ENCODE results near the gene MGLL.

MGLL gene

DNA sequence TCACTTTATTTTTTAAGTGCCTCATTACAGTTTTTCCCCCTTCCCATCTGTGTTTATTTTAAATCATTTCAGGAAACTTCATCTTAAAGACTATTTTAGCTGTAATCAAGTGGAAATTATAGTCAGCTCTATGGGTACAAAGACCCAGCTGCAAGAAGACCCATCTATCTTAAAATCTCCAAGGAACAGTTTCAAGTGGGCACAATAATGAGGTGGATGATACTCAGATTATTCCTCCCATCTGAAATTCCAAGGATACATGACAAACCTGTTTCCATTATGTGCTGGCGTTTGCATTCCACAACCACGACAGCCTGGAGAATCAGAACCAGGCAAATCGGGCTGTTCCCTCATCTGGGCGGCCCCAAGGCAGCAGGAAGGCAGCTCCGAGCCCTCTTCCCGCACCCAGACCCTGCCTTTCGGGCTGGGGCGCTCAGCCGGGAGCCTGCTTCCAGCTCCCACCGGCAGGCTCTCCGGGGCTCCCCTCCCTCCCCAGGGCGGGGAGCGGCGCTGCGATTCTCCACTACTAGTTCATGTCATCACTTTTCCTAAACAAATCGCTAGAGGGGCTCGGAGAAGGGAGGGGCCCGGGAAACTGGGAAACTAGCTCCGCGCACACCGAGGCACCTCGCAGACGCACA lies at the start of gene MGLL:
MGLL (minus strand) TSS at position 475 of the 641 bp plus-strand sequence; CDS start at position 278, 197 bp downstream.
- TF ChIP-seq GATA2 (IDR thresholded peaks at IDR 0.05; ENCODE audit: low read depth, low read length), result no peak
- TF ChIP-seq GATA3 (IDR thresholded peaks at IDR 0.05; ENCODE audit: low read depth, low read length), result no peak

DNA sequence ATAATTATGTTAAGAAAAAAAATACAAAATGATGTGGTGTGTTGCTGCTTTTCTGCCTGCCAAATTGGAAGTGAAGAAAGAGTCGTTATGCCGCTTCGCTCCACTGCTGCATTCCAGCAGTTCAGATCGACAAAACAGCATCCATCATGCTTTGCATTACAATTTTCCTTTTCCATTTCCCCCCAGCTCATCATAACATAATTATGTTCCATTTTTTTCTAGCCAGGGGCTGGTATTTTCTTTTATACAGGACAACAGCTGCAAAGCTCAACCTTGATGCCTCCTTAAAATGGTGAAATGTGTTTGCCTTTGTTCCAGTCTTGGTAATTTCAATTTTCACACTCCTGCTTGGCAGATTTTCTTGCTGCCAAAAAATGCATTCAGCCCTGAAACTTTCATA lies 47.8 kb upstream of the MGLL start:
- no peak for TF ChIP-seq GATA2 (IDR thresholded peaks at IDR 0.05; ENCODE audit: low read depth, low read length)
- TF ChIP-seq GATA3 (IDR thresholded peaks at IDR 0.05; ENCODE audit: low read depth, low read length), result no peak

DNA sequence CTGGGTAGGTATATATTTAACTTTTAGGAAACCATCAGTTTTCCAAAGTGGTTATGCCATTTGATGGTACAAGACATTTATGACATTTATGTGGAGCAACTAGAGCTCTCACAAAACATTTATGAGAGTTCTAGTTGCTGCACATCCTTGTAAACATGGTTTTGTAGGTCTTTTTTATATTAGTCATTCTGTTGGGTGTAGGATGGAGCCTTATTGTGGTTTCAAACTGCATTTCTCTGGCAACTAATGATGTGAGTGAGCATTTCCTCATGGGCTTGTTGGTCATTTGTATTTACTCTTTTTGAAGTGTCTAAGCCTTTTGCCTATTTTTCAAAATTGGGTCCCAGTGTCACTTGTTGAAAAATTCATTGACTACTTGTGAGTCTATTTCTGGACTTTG lies 45.7 kb upstream of the MGLL start:
- TF ChIP-seq GATA2 (IDR thresholded peaks at IDR 0.05; ENCODE audit: low read depth, low read length) (no peak), GATA3 (IDR thresholded peaks at IDR 0.05; ENCODE audit: low read depth, low read length) (no peak)

DNA sequence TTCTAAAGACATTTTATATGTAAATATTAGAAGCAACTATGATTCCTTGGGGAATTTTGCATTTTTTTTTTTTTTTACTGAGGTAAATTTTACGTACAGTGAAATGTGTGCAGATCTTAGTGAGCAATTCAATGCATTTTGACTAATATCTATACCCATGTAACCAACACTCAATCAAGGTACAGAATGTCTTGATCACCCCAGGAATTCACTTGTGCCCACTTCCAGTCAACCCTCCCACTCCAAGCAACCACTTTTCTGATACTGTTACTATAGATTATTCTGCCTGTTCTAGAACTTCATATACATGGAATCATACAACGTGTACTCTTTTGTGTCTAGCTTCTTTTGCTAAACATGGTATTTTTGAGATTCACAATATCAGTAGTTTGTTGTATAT lies 45.1 kb upstream of the MGLL start:
- TF ChIP-seq GATA3 (IDR thresholded peaks at IDR 0.05; ENCODE audit: low read depth, low read length) (no peak), GATA2 (IDR thresholded peaks at IDR 0.05; ENCODE audit: low read depth, low read length) (no peak)

DNA sequence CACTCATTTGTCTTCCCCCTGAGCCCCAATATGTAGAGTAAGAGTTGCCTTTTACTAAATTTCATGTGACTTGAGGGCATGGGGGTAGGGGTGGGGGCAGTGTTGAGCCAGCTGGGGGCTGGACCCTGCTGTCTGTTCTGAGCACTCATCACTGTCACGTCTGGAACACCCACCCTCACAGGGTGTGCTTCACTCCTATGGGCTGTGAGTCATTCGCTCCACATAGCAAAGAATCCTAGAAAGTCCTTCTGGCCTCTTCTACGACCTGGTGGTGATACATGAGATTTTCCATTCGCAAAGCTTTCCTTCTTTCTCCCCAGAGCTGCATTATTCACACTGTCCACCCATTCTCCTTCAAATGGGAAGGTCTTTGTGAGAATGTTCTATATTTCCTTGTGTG lies 43.6 kb upstream of the MGLL start:
- TF ChIP-seq GATA2 (IDR thresholded peaks at IDR 0.05; ENCODE audit: low read depth, low read length), result no peak

DNA sequence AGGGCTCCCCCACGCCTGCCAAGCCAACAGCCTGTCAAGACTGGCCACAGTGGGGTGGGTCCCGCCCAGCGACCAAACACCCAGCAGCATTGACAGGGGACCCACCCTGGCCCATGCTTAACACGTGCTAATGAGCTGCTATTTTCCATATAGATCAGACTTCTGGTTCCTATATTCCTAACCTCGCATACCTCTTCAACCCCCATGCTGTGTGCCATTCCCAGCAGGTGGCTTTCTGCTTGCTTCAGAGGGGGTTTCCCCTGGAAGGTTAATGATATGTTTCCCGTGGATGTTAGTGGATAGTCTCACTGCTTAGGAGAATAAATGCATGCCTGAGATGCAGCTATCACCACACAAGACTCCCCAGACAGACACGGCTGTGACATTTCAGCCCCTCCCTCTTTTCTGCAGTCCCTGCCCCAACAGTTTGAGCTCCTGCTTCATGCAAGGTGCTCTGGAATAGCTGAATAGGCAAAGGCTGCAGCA lies 37.9 kb upstream of the MGLL start:
- TF ChIP-seq GATA3 (IDR thresholded peaks at IDR 0.05; ENCODE audit: low read depth, low read length) (no peak), GATA2 (IDR thresholded peaks at IDR 0.05; ENCODE audit: low read depth, low read length) (no peak)

DNA sequence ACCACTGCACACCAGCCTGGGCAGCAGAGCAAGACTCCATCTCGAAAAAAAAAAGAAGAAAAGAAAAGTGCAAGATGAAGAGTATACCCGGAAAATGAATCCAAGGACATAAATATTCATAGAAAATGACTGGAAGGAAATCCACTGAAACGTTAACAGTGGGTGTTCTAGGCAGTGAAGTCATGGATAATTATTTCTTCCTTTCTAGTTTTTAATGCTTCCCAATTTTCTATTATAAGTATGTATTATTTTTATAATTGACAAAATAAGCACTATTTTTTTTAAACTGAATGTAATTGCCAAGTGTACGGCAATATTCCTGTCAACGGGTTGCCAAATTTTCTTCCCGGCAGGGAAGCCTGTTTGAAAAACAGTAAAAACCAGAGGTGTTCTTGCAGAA lies 37.4 kb upstream of the MGLL start:
- TF ChIP-seq GATA2 (IDR thresholded peaks at IDR 0.05; ENCODE audit: low read depth, low read length) (no peak), GATA3 (IDR thresholded peaks at IDR 0.05; ENCODE audit: low read depth, low read length) (no peak)

DNA sequence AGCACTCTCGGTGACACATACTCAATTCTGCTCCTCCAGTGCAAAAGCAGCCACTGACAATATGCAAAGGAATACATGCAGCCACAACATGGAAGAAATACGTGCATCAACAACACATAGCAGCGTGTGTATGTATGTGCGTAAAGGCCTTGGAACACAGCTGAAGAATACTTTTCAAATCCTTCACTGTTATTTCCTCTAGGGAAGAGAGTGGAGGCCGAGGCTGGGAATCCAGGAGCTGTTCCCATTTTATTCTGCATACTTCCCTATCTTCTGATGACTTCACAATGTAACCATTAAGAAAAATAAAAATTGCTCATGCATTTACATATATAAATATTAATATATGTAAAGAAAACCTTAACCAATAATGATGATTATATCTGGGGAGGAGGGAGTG lies 36.6 kb upstream of the MGLL start:
- TF ChIP-seq GATA3 (IDR thresholded peaks at IDR 0.05; ENCODE audit: low read depth, low read length) (no peak), GATA2 (IDR thresholded peaks at IDR 0.05; ENCODE audit: low read depth, low read length) (no peak)

DNA sequence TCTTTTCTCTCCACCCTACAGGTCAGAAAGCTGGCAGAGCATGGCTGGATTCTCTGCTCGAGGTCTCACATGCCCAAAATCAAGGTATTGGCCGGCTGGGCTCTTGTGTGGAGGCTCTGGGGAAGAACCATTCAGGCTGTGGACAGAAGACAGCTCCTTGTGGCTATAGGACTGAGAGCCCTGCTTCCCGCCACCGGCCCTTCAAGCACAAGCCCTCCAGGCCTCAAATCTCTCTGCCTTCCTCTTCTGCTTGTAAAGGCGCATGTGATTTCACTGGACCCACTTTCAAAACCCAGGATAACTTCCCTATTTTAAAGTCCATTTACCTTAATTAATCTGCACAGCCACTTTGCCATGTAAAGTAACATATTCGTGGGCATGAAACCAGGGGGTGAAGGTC lies 36.2 kb upstream of the MGLL start:
- TF ChIP-seq GATA3 (IDR thresholded peaks at IDR 0.05; ENCODE audit: low read depth, low read length) (no peak), GATA2 (IDR thresholded peaks at IDR 0.05; ENCODE audit: low read depth, low read length) (no peak)

DNA sequence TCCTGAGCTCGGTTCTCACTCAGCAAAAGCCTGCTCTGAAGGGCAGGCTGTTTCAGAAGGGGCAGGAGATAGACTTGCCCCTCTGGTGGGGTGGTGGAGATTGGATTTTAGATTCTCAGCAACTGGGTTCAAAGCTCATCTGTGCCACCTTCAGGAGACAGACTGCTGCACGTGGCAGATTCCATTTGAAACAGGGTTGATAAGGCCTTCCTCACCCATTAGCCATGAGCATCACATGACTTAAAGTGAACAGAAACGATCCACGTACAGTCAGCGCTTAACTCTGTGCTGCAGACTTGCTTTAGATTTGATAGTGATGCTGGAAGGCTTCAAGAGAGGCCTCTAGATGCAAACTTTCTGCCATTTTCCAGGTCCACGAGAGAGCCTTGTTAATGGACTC lies 35.0 kb upstream of the MGLL start:
- TF ChIP-seq GATA2 (IDR thresholded peaks at IDR 0.05; ENCODE audit: low read depth, low read length) (no peak), GATA3 (IDR thresholded peaks at IDR 0.05; ENCODE audit: low read depth, low read length) (no peak)

DNA sequence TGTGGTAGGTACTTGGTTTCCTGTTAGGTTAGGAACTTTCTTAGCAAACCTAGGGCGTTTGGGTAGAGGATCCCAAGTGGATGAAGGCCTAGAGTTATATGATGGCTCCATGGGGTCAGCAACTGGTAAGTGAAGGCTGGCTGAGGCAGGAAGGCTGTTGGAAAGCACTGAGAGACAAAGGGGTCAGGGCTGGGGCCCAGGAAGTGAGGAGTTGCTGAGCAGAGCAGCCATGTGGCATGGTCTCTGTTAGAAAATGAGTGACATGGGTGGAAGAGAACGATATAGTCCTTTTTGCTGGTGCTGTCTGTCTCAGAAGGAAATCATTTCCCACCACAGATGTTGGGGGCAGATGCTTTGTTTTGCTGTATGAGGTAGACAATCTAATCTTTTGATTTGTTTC lies 34.5 kb upstream of the MGLL start:
- no peak for TF ChIP-seq GATA2 (IDR thresholded peaks at IDR 0.05; ENCODE audit: low read depth, low read length)
- no peak for TF ChIP-seq GATA3 (IDR thresholded peaks at IDR 0.05; ENCODE audit: low read depth, low read length)

DNA sequence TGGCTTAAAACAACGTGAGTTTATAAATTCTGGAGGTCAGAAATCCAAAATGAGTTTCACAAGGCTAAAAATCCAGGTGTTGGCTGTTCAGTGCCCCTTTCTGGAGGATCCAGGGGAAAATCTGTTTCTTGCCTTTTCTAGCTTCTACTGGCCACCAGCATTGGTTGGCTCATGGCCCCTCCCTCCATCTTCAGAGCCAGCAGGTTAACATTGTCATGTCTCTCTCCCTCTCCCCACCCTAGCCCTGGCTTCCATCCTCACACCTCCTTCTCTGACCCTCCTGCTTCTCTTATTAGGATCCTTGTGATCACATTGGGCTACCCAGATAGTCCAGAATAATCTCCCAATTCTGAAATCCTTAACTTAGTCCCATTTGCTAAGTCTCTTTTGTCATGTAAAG lies 32.9 kb upstream of the MGLL start:
- TF ChIP-seq GATA3 (IDR thresholded peaks at IDR 0.05; ENCODE audit: low read depth, low read length) (no peak), GATA2 (IDR thresholded peaks at IDR 0.05; ENCODE audit: low read depth, low read length) (no peak)

DNA sequence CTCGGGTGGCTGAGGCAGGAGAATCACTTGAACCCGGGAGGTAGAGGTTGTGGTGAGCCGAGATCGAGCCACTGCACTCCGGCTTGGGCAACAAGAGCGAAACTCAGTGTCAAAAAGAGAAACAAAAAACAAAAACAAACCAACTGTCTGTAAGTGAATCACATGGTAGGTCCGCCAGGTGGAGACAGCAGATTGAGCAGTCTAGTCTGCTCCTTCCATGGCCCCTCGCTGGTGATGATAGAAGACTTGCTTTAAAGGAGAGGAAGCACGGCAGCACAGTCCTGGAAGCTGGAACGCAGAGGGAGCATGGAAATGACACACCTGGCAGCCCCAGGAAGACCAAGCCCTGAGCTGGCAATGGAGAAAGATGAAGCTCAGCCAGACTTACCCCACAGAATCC lies 31.4 kb upstream of the MGLL start:
- no peak for TF ChIP-seq GATA3 (IDR thresholded peaks at IDR 0.05; ENCODE audit: low read depth, low read length)
- no peak for TF ChIP-seq GATA2 (IDR thresholded peaks at IDR 0.05; ENCODE audit: low read depth, low read length)

DNA sequence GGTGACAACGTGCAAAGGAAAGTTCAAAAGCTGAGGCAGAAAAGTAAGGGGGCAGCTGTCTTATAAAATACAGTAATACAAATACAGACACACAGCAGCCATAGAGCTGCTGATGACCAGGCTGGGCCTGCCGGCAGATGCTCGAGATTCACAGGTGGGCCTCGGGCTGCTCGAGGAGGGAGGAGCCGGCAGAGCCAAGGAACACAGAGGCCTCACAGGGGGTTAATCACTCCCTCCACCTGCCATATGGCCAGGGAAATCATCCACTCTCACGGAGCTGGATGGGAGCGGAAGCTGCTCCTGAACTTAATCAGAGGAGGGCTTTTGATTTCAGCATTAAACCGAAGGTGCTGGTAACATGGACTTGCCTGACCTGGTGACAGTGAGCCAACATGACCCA lies 29.6 kb upstream of the MGLL start:
- TF ChIP-seq GATA2 (IDR thresholded peaks at IDR 0.05; ENCODE audit: low read depth, low read length) (no peak), GATA3 (IDR thresholded peaks at IDR 0.05; ENCODE audit: low read depth, low read length) (no peak)

DNA sequence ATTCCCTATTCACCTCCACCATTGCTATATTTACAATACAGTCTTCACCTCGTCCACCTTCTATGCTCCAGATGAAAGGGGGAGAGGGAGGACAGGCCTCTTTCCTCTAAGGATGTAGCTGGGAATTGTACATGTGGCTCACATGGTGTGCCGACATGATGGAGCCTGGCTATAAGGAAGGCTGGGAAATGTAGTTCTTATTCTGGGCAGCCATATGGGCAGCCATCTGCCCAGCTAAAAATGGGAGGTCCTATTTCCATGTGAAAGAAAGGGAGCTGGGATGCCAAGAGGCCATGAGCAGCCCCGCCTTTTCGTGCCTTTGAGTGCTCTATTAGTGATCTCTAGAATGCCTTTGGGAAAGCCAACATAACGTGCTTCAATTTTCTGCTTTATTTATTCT lies 27.1 kb upstream of the MGLL start:
- TF ChIP-seq GATA3 (IDR thresholded peaks at IDR 0.05; ENCODE audit: low read depth, low read length) (no peak), GATA2 (IDR thresholded peaks at IDR 0.05; ENCODE audit: low read depth, low read length) (no peak)
